OCI-LY3 (cell line): ENCODE data around the gene ZNF488.

Source experiments
- EZH2phosphoT487 ChIP-seq: fragments of 200-600 bp; shearing (Covaris generic); IDR thresholded peaks from 2 replicates; pipeline ENCODE4 v1.6.1; 2018; ENCODE audit warnings: antibody characterized with exemption, mixed run types, low read depth
- TF ChIP-seq, protein P1 (sequence below): fragments of 200-600, 300-600 bp; sonication (generic); IDR thresholded peaks from 2 replicates; pipeline ENCODE4 v1.5.1; 2014; ENCODE audit warnings: antibody characterized with exemption, low read length, low read depth

DNA sequence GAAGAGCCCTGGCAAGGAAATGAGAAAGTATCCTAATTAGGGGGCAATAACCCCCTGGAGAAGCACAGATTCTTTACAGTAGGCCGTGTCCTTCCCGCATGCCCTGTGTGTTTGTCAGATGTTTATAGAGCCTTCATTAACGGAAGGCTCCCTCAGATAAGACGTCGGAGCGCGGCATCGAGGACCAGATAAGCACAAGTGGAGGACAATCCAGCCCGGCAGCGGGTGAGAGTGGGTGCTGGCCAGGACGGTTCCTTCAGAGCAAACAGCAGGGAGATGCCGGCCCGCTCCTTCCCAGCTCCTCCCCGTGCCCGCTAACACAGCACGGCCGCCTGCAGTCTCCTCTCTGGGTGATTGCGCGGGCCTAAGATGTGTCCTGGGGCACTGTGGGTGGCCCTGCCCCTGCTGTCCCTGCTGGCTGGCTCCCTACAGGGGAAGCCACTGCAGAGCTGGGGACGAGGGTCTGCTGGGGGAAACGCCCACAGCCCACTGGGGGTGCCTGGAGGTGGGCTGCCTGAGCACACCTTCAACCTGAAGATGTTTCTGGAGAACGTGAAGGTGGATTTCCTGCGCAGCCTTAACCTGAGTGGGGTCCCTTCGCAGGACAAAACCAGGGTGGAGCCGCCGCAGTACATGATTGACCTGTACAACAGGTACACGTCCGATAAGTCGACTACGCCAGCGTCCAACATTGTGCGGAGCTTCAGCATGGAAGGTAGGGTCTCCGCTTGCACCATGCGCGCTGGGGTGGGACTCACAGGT, 61.6 kb downstream of the ZNF488 start, which contains the start of gene GDF2:
- TF ChIP-seq, protein P1, sequence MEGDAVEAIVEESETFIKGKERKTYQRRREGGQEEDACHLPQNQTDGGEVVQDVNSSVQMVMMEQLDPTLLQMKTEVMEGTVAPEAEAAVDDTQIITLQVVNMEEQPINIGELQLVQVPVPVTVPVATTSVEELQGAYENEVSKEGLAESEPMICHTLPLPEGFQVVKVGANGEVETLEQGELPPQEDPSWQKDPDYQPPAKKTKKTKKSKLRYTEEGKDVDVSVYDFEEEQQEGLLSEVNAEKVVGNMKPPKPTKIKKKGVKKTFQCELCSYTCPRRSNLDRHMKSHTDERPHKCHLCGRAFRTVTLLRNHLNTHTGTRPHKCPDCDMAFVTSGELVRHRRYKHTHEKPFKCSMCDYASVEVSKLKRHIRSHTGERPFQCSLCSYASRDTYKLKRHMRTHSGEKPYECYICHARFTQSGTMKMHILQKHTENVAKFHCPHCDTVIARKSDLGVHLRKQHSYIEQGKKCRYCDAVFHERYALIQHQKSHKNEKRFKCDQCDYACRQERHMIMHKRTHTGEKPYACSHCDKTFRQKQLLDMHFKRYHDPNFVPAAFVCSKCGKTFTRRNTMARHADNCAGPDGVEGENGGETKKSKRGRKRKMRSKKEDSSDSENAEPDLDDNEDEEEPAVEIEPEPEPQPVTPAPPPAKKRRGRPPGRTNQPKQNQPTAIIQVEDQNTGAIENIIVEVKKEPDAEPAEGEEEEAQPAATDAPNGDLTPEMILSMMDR = no peak
- TF ChIP-seq EZH2phosphoT487 = no peak
